Measurements from ENCODE around the gene SEMA3C.

DNA sequence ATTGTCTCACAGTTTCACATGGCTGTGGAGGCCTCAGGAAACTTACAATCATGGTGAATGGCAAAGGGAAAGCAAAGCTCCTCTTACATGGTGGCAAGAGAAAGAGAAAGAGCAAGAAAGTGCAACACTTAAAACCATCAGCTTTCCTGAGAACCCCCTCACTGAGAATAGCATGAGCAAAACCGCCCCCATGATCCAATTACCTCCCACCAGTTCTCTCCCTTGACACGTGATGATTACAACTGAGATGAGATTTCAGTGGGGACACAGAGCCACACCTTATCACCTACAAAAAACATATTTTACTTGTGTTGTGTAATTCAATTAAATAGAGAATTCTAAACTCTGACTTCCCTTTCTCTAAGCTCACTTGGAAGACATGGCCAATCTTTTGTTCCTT, 80.2 kb downstream of the SEMA3C start:
- no peak for TF ChIP-seq POLR2A (IDR thresholded peaks at IDR 0.05)
- TF ChIP-seq, protein P1, sequence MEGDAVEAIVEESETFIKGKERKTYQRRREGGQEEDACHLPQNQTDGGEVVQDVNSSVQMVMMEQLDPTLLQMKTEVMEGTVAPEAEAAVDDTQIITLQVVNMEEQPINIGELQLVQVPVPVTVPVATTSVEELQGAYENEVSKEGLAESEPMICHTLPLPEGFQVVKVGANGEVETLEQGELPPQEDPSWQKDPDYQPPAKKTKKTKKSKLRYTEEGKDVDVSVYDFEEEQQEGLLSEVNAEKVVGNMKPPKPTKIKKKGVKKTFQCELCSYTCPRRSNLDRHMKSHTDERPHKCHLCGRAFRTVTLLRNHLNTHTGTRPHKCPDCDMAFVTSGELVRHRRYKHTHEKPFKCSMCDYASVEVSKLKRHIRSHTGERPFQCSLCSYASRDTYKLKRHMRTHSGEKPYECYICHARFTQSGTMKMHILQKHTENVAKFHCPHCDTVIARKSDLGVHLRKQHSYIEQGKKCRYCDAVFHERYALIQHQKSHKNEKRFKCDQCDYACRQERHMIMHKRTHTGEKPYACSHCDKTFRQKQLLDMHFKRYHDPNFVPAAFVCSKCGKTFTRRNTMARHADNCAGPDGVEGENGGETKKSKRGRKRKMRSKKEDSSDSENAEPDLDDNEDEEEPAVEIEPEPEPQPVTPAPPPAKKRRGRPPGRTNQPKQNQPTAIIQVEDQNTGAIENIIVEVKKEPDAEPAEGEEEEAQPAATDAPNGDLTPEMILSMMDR (IDR thresholded peaks at IDR 0.05), result no peak
